GM20431 (cell line): ENCODE results near the gene MIA2.
"Not testable (repeated sequence)": the region's sequence is repeated elsewhere in the genome, so short reads cannot be mapped to it uniquely, and the experiment has no call there.

Experiments
- in situ Hi-C: fragments of 300-500 bp; cut with MseI, MboI; formaldehyde crosslinking; loops from one replicate; pipeline ENCODE4 v1.15.0; 2020; ENCODE audit warnings: low sequenced_read_pairs; ENCODE audit not compliant: unreplicated experiment

The MIA2 gene

DNA sequence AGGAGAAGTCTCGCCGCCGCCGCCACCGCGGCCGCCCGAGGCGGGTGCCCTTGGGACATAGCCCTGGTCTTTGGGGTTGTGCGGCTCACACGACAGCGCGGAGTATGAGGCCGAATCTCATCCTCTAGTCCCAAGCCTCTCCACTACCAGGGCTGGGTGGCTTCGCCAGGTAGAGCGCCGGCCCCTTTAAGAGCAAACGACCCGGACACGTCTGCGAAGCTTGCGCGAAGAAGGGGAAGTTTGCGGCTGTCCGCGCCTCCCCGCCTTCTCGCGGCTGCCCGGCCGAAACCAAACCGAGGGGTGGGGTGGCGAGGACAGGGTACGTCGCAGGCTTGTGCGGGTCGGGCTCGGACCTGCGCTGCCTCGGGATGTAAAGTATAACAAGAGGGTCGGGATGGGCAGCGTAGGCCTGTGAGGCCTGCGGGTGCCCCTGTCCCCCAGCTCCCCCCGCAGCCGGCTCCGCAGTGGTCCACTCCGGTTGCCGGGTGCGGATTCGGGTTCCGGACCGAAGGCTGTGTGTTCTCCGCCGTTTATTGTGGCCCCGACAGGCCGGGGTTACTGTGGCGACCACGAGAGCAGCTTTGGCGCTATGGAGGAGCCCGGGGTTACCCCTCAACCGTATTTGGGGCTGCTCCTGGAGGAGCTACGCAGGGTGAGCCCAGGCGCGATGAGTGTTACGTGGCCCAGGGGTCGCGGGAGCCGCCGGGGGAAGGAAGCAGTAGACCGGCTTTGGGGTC lies 33.3 kb downstream of the MIA2 start:
- in situ Hi-C loops = no loop called here

DNA sequence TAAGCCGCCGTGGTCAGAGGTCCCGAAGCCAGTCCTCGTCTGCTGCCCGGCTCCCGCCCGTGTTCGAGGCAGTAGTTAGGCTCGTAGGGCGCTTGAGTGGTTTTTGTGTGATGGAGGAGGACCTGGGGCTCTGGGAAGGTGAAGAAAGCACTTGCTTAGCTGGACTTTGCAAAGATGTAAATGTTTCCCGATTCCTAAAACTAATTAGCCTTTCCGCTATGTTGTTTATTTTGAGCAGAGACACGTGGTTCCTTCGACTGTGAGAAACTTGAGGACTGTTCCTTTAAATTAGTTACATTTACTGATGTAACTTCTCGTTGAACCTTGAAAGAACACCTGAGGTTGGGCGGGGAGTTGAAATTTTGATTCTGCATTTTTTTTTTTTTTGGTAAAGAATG lies 33.9 kb downstream of the MIA2 start:
- in situ Hi-C loops = no loop called here

DNA sequence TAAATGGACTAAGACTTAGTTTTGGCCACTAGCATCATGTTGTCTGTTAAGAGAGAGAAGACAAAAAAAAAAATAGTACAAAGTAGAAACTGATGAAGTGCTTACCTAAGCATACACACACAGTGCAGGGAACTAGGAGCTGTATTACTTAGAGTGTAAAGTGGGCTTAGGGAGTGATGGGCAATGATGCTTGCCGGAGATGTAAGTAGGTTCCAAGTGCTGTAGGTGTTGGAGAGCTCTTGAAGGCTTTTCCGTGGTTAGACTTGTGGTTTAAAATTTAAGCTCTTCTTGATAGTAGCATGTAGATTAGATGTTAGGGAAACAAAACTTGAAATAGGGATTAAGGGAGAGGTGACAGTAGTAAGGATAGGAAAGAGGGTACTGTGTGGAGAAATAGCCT lies 34.7 kb downstream of the MIA2 start:
- in situ Hi-C loops = no loop called here

DNA sequence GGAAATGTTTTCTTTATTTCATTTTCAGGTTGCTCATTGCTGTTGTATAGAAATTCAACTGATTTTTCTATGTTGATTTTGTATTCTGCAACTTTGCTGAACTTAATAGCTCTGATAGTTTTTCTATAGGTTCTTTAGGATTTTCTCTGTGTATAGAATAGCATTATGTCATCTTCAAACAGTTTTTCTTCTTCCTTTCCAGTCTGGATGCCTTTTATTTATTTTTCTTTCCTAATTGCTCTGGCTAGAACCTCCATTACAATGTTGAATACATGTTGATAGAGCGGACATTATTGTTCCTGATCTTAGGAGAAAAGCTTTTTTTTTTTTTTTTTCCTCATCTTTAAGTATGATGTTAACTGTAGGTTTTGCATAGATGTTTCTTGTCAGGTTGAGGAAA lies 39.2 kb downstream of the MIA2 start:
- in situ Hi-C loops = no loop called here

DNA sequence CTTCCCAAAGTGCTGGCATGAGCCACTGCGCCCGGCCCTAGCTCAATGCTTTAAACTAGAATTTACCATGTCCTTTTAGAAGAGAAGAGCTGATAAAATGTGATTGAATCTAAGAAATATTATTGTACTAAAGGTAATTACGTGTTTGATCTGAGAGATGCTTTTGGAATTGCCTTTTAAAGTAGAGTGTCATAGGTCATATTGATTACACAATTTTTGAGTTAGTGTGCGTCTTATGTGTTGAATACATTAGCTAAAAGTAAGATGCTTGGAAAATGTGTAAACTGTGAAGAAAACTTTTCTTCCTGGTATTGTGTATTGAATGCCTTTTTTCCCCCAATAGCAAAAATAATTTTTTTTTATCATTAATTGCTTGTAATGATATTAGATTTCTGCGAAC lies 41.7 kb downstream of the MIA2 start:
- in situ Hi-C loops = no loop called here

DNA sequence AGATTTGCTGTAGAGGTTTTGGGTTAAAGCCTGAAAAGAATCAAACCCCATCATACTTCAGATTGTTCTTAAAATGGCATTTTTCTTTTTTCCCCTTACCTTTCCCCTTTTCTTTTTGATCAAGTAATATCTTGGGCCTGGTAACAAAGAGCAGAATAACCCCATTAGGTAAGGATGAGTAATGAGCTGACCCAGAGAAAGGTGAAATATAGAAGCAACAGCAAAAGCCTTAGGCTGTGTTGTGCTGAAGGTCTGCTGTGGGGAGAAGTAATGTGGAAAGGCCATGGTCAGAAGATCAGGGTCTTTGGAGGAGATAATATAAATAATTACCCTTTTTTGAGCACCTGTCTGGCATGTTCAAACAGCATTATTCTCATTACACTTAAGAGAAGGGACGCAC lies 42.3 kb downstream of the MIA2 start:
- in situ Hi-C loops = no loop called here

DNA sequence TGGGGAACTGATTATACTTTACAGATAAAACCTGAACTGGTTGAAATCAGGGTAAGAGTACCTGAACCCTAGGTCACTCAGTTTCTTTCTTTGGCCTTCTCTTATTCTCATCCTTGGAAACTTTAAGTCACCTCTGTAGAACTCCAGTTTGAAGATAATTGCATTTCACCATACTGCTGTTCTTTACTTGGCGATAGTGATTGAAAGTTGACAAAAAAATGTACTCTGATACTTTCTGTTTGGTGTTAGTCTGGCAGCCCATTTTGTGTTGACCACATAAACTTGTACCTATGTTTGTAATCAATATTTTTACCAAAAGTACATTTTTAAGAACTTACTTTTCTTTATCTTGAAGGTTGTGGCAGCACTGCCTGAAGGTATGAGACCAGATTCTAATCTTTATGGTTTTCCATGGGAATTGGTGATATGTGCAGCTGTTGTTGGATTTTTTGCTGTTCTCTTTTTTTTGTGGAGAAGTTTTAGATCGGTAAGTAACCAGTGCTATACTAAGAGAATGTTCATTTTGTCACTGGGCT lies 42.9 kb downstream of the MIA2 start:
- in situ Hi-C loops = no loop called here

DNA sequence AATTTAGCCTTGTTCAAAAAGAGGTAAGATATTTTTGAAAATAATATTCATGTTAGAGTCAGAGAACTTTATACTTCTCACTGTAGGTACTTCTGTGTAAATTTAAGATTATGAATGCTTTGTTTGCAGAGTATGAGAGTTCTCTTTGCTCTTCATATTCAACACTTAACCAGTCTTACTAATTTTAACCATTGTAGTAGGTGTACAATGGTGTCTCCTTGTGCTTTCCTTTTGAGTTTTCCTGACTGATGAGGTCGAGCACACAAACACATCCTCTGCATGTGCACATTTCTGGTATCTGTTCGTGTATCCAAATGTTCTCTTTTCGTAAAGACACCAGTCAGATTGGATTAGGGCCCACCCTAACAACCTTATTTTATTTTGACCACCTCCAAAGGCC lies 45.8 kb downstream of the MIA2 start:
- in situ Hi-C loops = no loop called here

DNA sequence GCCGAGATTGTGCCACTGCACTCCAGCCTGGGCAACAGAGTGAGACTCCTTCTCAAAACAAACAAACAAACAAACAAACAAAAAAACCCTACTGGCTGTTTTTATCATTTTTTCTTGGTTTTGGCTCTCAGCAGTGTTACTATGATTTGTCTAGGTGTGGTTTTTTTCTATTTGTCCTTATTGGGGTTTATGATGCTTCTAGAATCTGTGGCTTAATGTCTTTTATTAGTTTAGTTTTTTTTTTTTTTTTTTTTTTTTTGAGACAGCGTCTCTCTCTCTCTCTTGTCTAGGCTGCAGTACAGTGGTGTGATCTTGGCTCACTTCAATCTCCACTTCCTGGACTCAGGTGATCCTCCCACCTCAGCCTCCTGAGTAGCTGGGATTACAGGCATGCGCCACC lies 47.0 kb downstream of the MIA2 start:
- in situ Hi-C loops = not testable (repeated sequence)

DNA sequence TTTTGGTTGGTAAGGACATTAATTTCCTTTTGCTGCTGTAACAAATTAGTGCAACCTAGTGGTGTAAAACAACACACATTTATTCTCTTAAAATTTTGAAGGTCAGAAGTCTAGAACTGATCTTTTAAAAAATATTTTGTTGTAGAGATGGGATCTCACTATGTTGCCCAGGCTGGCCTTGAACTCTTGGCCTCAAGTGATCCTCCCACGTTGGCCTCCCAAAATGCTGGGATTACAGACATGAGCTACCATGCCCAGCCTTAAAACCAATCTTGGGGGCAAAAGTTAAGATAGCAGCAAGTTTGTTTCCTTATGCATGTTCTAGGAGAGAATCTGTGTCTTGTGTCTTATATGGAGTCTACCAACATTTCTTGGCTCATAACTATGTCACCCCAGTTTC lies 55.8 kb downstream of the MIA2 start:
- in situ Hi-C loops = no loop called here

DNA sequence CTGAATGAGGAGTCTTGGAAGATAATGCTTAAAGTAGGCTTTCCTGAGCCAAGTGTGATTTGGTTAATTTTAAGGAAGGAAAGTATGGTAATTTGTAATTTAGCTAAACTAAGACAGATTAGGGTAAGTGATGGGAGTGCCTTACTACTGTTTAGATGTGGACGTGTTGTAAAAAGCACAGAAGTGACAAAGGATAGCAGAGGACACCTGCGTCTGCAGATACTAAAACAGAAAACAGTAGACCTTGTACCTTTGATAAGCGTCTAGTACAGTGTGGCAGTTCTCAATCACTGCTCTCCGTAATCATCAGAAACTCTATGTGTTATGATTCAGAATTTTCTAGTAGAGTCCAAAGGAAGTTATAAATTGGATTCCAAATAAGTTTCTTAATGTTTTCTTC lies 58.0 kb downstream of the MIA2 start:
- in situ Hi-C loops = no loop called here

DNA sequence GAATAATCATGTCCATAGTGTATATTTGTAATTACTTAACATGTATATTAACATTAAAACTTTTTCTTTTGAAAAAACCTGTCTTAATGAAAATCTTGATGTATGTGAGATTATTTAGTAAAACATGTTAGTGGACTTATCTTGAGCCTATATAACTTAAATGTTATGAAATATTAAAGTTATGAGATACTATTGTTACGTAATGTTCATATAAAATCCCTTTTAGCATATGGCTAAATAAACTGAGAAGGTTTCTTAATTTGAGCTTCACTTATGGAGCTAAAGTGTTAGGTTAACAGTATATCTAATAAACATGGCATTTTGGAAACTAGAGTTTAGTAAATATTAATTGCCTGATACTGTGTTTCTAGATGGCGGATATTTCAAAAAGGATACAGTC lies 59.9 kb downstream of the MIA2 start:
- in situ Hi-C loops = no loop called here

DNA sequence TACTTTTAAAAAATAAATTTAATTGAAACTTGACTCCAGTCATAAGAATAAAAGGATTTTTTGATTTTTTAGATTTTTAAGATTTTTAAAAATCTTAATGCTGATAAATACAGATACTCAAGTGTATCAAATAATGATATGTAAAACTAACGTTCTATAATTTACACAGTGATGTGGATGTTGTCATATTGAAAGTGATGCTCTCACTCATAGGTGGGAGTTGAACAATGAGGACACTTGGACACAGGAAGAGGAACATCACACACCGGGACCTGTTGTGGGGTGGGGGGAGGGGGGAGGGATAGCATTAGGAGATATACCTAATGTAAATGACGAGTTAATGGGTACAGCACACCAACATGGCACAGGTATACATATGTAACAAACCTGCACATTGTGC lies 66.7 kb downstream of the MIA2 start:
- in situ Hi-C loops = not testable (repeated sequence)

DNA sequence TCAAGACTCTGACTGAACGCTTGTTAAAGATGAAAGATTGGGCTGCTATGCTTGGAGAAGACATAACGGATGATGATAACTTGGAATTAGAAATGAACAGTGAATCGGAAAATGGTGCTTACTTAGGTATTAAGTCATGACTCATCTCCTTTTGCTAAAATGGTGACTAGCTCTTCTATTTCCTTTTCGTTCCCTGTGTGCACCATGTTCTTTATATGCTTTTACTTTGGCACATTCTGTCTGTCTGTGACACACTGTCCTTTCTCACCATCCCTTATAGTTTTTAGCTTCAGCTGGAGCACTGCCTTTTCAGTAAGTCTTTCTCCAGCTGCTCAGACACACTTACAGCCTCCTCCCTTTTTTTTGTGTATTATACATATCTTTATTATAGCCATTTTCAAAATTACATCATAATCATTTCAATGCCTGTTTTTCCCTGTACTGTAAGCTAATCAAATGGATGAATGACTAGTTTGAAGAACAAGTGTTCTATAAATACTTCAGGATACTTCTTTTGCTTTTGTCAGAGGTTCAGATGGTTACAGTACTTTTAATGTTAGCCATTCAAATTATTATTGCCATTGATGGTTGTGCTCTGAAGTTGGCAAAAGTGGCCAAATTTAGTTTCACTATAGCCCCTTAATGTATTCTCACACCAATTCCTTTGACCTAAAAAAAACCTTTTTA lies 68.6 kb downstream of the MIA2 start:
- in situ Hi-C loops = no loop called here

DNA sequence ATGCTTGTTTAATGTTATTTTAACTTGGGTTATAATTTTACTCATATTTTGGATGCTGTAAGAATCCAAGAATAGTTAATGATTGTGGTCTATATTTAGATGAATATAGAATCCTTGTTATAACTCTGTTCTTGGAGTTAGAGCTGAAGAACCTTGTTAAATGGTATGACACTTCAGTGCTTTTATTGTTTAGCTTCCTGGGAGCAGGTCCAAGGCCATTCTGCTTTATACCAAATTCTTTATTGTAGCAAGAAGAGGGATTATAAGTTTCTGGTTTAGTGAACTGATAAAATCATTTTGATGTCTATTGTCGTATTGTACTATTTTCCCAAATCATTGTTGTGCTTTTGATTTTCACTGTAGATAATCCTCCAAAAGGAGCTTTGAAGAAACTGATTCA lies 69.4 kb downstream of the MIA2 start:
- in situ Hi-C loops = no loop called here

DNA sequence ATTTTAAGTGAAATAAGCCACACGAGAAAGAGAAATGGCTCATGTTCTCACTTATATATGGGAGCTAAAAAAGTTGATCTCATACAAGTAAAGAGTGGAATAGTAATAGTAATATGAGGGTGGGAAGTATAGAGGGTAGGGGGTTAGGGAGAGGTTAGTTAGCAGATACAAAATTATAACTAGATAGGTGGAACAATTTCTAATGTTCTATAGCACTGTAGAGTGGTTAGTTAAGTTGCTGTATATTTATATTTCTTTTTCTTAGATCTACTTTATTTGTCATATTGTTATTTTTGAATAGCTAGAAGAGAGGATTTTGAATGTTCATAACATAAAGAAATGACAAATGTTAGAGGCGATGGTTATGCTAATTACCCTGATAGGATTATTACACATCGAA lies 74.1 kb downstream of the MIA2 start:
- in situ Hi-C loops = no loop called here

DNA sequence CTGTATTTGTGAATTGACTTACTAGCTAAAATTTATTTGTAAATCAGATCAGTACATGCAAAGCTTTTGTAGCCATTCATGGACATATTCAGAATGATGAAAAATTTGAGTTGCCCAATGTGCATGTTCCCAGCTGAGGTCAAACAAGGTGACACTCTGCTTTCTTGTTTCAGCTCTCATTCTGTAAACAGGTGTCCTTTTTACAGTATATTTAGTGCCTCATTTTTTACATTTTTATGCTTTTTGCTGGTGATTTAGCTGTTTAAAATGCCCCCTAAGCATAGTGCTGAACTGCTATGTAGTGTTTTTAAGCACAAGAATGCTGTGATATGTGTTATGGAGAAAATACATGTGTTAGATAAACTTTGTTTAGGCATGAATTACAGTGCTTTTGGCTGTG lies 76.3 kb downstream of the MIA2 start:
- in situ Hi-C loops = no loop called here

DNA sequence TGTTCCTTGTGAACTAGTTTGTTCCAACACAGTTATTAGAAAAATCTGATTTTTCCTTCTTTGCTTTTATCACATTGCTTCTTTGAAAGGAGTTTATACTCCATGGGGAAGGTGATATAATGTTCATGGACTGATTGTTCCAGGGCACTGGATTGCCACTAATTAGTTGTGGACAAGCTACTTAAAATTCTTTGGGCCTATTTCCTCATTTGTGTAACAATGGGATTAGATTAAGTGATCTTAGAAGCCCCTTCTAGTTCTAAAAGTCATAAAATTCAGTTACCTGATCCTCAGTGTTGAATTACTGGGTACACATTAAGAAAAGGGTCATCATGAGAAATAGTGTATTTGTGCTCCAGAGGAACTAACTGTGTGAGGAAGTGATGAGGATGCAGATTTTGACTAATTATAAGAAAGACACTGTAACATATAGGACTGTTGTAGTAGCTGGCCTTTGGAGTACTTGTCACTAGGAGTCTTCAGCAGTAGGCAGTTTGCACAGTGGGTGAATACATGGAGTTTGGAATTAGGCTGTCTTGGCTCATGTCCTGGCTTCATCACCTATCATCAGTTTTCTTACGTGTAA lies 82.2 kb downstream of the MIA2 start:
- in situ Hi-C loops = no loop called here

DNA sequence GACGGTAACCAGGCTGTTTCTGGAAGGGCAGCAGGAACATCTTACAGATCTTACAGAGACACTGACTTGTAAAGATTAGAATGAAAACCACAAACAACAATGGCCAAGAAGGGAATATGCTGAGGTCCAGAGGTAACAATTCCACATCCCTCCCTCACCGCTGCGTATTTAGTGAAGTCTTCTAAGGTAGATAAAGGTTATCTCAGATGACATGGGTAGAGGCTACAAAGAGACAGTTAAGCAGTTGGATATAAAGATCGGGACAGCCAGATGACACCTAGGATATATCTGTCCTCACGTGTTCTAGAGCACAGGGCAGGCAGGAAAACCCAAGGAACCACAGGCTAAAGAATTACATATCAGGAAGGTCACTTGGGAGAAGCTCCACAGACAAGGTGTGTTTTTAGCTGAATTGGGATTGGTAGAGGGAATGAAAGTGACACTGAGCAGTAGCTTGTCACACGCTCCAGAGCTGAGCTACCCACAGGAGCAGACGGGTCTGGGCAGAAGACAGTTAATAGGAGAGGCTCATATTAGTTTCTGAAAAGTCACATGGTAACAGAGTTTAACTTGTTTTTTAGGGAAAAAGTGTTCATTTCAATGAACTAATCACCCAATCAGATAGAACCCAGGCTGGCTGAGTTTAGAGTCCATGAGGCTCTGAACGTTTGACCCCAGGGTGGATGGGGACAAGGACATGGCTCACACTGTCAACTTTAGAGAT lies 83.3 kb downstream of the MIA2 start:
- in situ Hi-C loops = no loop called here

DNA sequence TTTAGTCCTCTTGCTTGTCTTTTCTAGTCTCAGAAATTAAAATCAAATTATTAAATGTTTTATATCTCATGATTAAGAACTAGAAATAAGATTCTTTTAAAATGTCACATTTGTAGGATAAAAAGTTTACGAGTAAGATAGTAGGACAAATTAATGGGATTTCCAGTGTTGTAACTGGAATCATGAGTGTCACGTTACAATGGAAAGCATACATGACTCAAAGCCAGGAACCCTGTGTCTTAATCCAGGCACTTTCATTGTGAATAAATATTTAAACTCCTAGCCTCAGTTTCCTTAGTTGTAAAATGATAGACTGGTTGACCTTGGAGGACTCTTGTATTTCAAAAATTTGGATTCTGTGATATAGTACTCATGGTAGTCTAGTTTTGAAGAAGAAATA lies 84.9 kb downstream of the MIA2 start:
- in situ Hi-C loops = no loop called here

DNA sequence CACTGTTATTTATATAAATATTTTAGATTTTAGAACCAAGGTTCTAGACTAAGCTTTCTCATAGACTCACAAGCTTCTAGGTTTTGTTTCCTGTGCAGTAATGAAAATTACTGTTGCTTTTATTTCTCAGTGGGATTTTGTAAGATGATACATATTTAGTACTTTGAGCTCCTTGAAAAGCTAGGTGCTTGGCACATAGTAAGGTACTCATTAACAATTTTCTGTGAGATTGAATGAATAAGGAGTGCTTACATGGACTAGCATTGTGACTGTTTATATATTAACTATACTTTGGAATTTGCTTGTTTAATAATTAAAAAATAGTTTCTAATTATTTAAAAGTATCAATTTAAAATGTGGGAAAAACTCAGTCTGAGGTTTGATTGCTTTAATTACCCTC lies 85.7 kb downstream of the MIA2 start:
- in situ Hi-C loops = no loop called here
